ENCODE measurements around the gene KDM4D.

GRCh38 chr11:95003716-95004115 is 30.2 kb downstream of the KDM4D start:
- TF ChIP-seq CTCF (IDR thresholded peaks at IDR 0.05; ENCODE audit: insufficient read depth, low read depth, low read length) = no peak
- TF ChIP-seq EZH2 (IDR thresholded peaks at IDR 0.05; ENCODE audit: insufficient read depth, low read length) = no peak

Data from astrocyte (in vitro differentiated cells and primary cell).